HG02678 (cell line): ENCODE measurements around the gene NEURL2.
A peak's percentile ranks its signal among the peaks of the same experiment; 100 is the strongest.

Experiments used
- ATAC-seq: cut with Tn5 transposase; IDR thresholded peaks from one replicate; pipeline ENCODE4 v1.9.1; 2021; ENCODE audit warnings: mild to moderate bottlenecking, moderate library complexity; ENCODE audit not compliant: unreplicated experiment

Gene NEURL2

GRCh38 chr20:45920462-45921336, 29.7 kb upstream of the NEURL2 start:
- no peak for ATAC-seq

GRCh38 chr20:45919542-45920399, 28.8 kb upstream of the NEURL2 start:
- ATAC-seq = no peak

GRCh38 chr20:45918779-45919537, 27.9 kb upstream of the NEURL2 start:
- no peak for ATAC-seq

- ATAC-seq = no peak
These were observed 27.3 kb upstream of the NEURL2 start for GRCh38 chr20:45918182-45918737.

- no peak for ATAC-seq
These were observed 26.8 kb upstream of the NEURL2 start for GRCh38 chr20:45917790-45918141.

- no peak for ATAC-seq
These were observed 22.1 kb upstream of the NEURL2 start for GRCh38 chr20:45913116-45913515.

- ATAC-seq = no peak
These were observed 21.3 kb upstream of the NEURL2 start for GRCh38 chr20:45912344-45912682.

GRCh38 chr20:45911486-45912343, 20.7 kb upstream of the NEURL2 start, which contains the start of gene PLTP:
Gene PLTP (minus strand): TSS chr20:45912155. CDS start chr20:45911452, 703 bp downstream.
- no peak for ATAC-seq

GRCh38 chr20:45910670-45911485, 19.9 kb upstream of the NEURL2 start:
- peak; percentile 89 for ATAC-seq

- no peak for ATAC-seq
These were observed 19.0 kb upstream of the NEURL2 start for GRCh38 chr20:45909817-45910669.

GRCh38 chr20:45909336-45909808, 18.4 kb upstream of the NEURL2 start:
- no peak for ATAC-seq

- ATAC-seq = no peak
These were observed 17.1 kb upstream of the NEURL2 start for GRCh38 chr20:45908084-45908483.

- ATAC-seq = no peak
These were observed 16.4 kb upstream of the NEURL2 start for GRCh38 chr20:45907219-45907948.

- ATAC-seq = no peak
These were observed 14.6 kb upstream of the NEURL2 start for GRCh38 chr20:45905505-45906079.

GRCh38 chr20:45904583-45905504, 13.8 kb upstream of the NEURL2 start:
- no peak for ATAC-seq

GRCh38 chr20:45902199-45902701, 11.2 kb upstream of the NEURL2 start:
- ATAC-seq = no peak
